ENCODE data around the gene PIPOX.

- TF ChIP-seq CTCF (IDR thresholded peaks at IDR 0.05) (no peak), POLR2A (IDR thresholded peaks at IDR 0.05) (no peak)
These were observed 35.0 kb upstream of the PIPOX start for GRCh38 chr17:29007860-29008455.
